GM18868 (cell line): ENCODE measurements around the gene ARHGEF28.

ENCODE experiments used
- ATAC-seq: cut with Tn5 transposase; IDR thresholded peaks from one replicate; pipeline ENCODE4 v1.9.1; 2021; ENCODE audit warnings: mild to moderate bottlenecking, moderate library complexity; ENCODE audit not compliant: unreplicated experiment

ARHGEF28 gene

GRCh38 chr5:73987915-73988314 lies 361.9 kb downstream of the ARHGEF28 start:
- ATAC-seq = no peak

- ATAC-seq = no peak
These were observed 364.0 kb downstream of the ARHGEF28 start for GRCh38 chr5:73989956-73990355.
